ENCODE measurements around the gene NDUFB5. TPM values are rescaled to one million over a fixed set of nuclear protein-coding genes. Genes with fewer than 3 reads are reported as not detected.

Gene NDUFB5
- polyA plus RNA-seq, 1 of the 3 experiments (the other 2 are of a cell fraction), result 35.3 TPM

GRCh38 chr3:179624451-179624850 is 19.9 kb downstream of the NDUFB5 start:
- 0 out of 4 replicates have a peak overlapping the region, but pooled peaks of 1 of the 2 experiments have one; percentile 5 for H3K27ac ChIP-seq (ENCODE audit: low read depth in 2 of 2, low read length in 1 of 2)
- peaks cover 12% of the 10 kb centered on the region; the same call in 1 of the 2 replicates for H3K79me2 ChIP-seq (ENCODE audit: insufficient read depth)
- H2AFZ ChIP-seq (ENCODE audit: low read depth), result no peak overlapping the region
- H3K9me3 ChIP-seq, result no peaks in the 10 kb centered on the region
- CTCF ChIA-PET, result no interaction called here
- no peaks in the 10 kb centered on the region for H3K27me3 ChIP-seq (ENCODE audit: insufficient read depth)
- peaks cover 27 to 43% of the 10 kb centered on the region in 2 experiments for H3K36me3 ChIP-seq (replicated peaks in 1 of 2; ENCODE audit: control insufficient read depth in 1 of 2, insufficient read depth in 2 of 2, low read length in 1 of 2)
- H3K9me2 ChIP-seq, result no peaks in the 10 kb centered on the region
- POLR2A ChIA-PET, result no interaction called here
- no peaks in the 10 kb centered on the region for H4K20me1 ChIP-seq (ENCODE audit: insufficient read depth)
- 56% methylated on average over 3 of the region's 3 CpGs for WGBS (ENCODE audit: low lambda C conversion rate)
- DNase-seq, result no peak
- no peak for TF ChIP-seq GATA2 (CRISPR knock-in tag; IDR thresholded peaks at IDR 0.05)
- no peak for TF ChIP-seq USF1 (IDR thresholded peaks at IDR 0.05; ENCODE audit: borderline replicate concordance, low read depth)
- TF ChIP-seq JUND (IDR thresholded peaks at IDR 0.05), result peak; percentile 32; the same call in 1 of the 2 replicates
- TF ChIP-seq IRF3 (IDR thresholded peaks at IDR 0.05; ENCODE audit: low read depth, low read length), result no peak
- peak; percentile 37; the same call in 1 of the 2 replicates for TF ChIP-seq FOSL2 (IDR thresholded peaks at IDR 0.05; ENCODE audit: borderline replicate concordance, low read depth)
- peaks cover 16% of the 10 kb centered on the region for H3F3A ChIP-seq (replicated peaks; ENCODE audit: insufficient read depth)
- no peaks in the 10 kb centered on the region for H3K4me1 ChIP-seq (ENCODE audit: control insufficient read depth in 1 of 2, insufficient read depth in 2 of 2, low read depth in 1 of 2, low read length in 1 of 2)
- H3K4me3 ChIP-seq (ENCODE audit: low read depth in 2 of 2, low read length in 1 of 2), result no peak overlapping the region
- no peak overlapping the region for H3K9ac ChIP-seq
- H3K4me2 ChIP-seq, result no peak overlapping the region

GRCh38 chr3:179630753-179631451 is 26.3 kb downstream of the NDUFB5 start:
- Histone ChIP-seq H3K79me2 (ENCODE audit: insufficient read depth) (no peaks in the 10 kb centered on the region), H3K4me1 (ENCODE audit: control insufficient read depth in 1 of 2, insufficient read depth in 2 of 2, low read depth in 1 of 2, low read length in 1 of 2) (no peaks in the 10 kb centered on the region), H3K9ac (no peak overlapping the region), H3K9me2 (no peaks in the 10 kb centered on the region), H3K27ac (ENCODE audit: low read depth in 2 of 2, low read length in 1 of 2) (no peak overlapping the region), H2AFZ (ENCODE audit: low read depth) (no peak overlapping the region), H3K27me3 (ENCODE audit: insufficient read depth) (no peaks in the 10 kb centered on the region), H3K4me3 (ENCODE audit: low read depth in 2 of 2, low read length in 1 of 2) (no peak overlapping the region), H3F3A (replicated peaks; ENCODE audit: insufficient read depth) (peaks cover 8% of the 10 kb centered on the region), H4K20me1 (ENCODE audit: insufficient read depth) (no peaks in the 10 kb centered on the region), H3K4me2 (no peak overlapping the region), H3K9me3 (no peaks in the 10 kb centered on the region), H3K36me3 (replicated peaks in 1 of 2; ENCODE audit: control insufficient read depth in 1 of 2, insufficient read depth in 2 of 2, low read length in 1 of 2) (peaks cover 0 to under 1% of the 10 kb centered on the region in 2 experiments)
- WGBS (ENCODE audit: low lambda C conversion rate), result 83% methylated on average over 3 of the region's 3 CpGs
- DNase-seq, result no peak
- ChIA-PET CTCF (interaction anchor here (1.4 kb wide), 1 partner anchor 15 kb away, joined by 3 read pairs; no protein-coding TSS in a partner anchor), POLR2A (no interaction called here)
- TF ChIP-seq ELF1 (IDR thresholded peaks at IDR 0.05) (no peak), EP300 (IDR thresholded peaks at IDR 0.05; ENCODE audit: borderline replicate concordance in 1 of 2, low read depth in 1 of 2, low read length in 1 of 2) (no peak), IRF3 (IDR thresholded peaks at IDR 0.05; ENCODE audit: low read depth, low read length) (no peak), FOSL2 (IDR thresholded peaks at IDR 0.05; ENCODE audit: borderline replicate concordance, low read depth) (no peak), SMC3 (IDR thresholded peaks at IDR 0.05; ENCODE audit: low read depth, low read length) (no peak), USF1 (IDR thresholded peaks at IDR 0.05; ENCODE audit: borderline replicate concordance, low read depth) (no peak), FOXM1 (IDR thresholded peaks at IDR 0.05; ENCODE audit: low read depth) (no peak), CTCF (IDR thresholded peaks at IDR 0.05) (no peak), GATA2 (CRISPR knock-in tag; IDR thresholded peaks at IDR 0.05) (no peak), MEF2A (IDR thresholded peaks at IDR 0.05; ENCODE audit: borderline replicate concordance, low read depth) (no peak), NFIC (IDR thresholded peaks at IDR 0.05; ENCODE audit: borderline replicate concordance) (no peak), RFX5 (IDR thresholded peaks at IDR 0.05; ENCODE audit: low read length) (no peak), RXRA (IDR thresholded peaks at IDR 0.05; ENCODE audit: borderline replicate concordance, low read depth) (no peak), ZBTB33 (IDR thresholded peaks at IDR 0.05; ENCODE audit: borderline replicate concordance, low read depth) (no peak), EZH2phosphoT487 (IDR thresholded peaks at IDR 0.05; ENCODE audit: borderline replicate concordance, low read depth) (no peak), RAD21 (IDR thresholded peaks at IDR 0.05; ENCODE audit: low read length) (no peak), RCOR1 (IDR thresholded peaks at IDR 0.05; ENCODE audit: low read length) (no peak)
